Measurements from ENCODE around the gene HDAC10.

The HDAC10 gene

DNA sequence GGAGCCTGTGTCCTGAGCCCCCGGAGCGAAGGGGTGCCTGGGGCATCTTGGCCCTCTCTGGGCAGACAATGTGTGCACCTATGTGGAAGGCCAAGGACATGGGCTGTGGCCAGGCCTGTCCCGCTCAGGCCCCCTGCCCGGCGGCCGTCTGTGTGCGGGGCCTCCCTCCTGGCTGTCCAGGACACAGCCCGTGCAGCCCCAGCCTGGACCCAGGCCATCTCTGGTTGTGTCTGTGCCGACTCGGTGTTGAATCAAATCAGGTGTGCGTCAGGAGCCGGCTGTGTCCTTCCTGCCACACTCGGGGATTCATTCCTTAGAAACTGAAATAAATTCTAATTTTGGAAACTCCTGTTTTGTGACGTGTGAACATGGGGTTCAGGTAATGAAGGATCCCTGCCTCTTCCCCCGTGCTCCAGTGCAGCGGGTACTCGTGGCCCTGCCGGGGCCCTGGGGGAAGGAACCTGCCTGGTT, 51.8 kb downstream of the HDAC10 start:
- Histone ChIP-seq H3K9ac (ENCODE audit: low read length) (no peak overlapping the region), H3K4me1 (ENCODE audit: insufficient read depth, low read length) (peaks cover 17% of the 10 kb centered on the region), H3K27ac (ENCODE audit: low read depth, low read length) (no peak overlapping the region), H3K36me3 (ENCODE audit: insufficient read depth, low read length) (peaks cover 16% of the 10 kb centered on the region), H3K4me3 (ENCODE audit: low read depth in 1 of 2, low read length in 2 of 2) (peak overlapping the region in 1 of 2 donors; percentile 55), H3K27me3 (ENCODE audit: control insufficient read depth in 1 of 2, insufficient read depth in 2 of 2, low read length in 2 of 2) (no peaks in the 10 kb centered on the region), H3K9me3 (ENCODE audit: low read length) (no peaks in the 10 kb centered on the region)

DNA sequence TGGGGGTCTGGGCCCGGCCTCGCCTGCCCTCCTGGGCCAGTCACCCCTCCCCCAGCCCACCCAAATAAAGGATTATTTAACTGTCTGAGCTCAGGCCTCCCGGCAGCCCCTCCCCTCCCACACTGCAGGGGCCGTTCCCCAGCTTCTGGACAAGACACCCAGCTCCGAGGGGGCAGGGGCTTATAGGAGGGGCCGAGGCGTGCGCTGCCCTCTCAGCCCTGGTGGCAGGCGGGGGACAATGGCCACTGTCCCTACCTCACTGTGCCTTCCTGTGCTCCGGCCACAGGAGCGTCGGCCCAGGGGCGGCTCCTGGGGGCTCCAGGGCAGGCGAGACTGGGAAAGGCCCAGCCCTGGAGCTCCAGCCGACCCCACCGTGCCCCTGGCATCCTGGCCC, 52.4 kb downstream of the HDAC10 start:
- no peaks in the 10 kb centered on the region for H3K9me3 ChIP-seq (ENCODE audit: low read length)
- no peak overlapping the region for H3K4me3 ChIP-seq (ENCODE audit: low read depth in 1 of 2, low read length in 2 of 2)
- peaks cover 15% of the 10 kb centered on the region for H3K36me3 ChIP-seq (ENCODE audit: insufficient read depth, low read length)
- no peak overlapping the region for H3K9ac ChIP-seq (ENCODE audit: low read length)
- H3K27ac ChIP-seq (ENCODE audit: low read depth, low read length) = no peak overlapping the region
- no peaks in the 10 kb centered on the region for H3K27me3 ChIP-seq (ENCODE audit: control insufficient read depth in 1 of 2, insufficient read depth in 2 of 2, low read length in 2 of 2)
- H3K4me1 ChIP-seq (ENCODE audit: insufficient read depth, low read length) = peaks cover 17% of the 10 kb centered on the region

- no peak overlapping the region for H3K4me3 ChIP-seq (ENCODE audit: low read depth in 1 of 2, low read length in 2 of 2)
- H3K4me1 ChIP-seq (ENCODE audit: insufficient read depth, low read length) = peaks cover 17% of the 10 kb centered on the region
- H3K9ac ChIP-seq (ENCODE audit: low read length) = no peak overlapping the region
- no peaks in the 10 kb centered on the region for H3K9me3 ChIP-seq (ENCODE audit: low read length)
- H3K36me3 ChIP-seq (ENCODE audit: insufficient read depth, low read length) = peaks cover 9% of the 10 kb centered on the region
- H3K27me3 ChIP-seq (ENCODE audit: control insufficient read depth in 1 of 2, insufficient read depth in 2 of 2, low read length in 2 of 2) = no peaks in the 10 kb centered on the region
- H3K27ac ChIP-seq (ENCODE audit: low read depth, low read length) = no peak overlapping the region
Observed at GRCh38 chr22:50197856-50198623, 53.0 kb downstream of the HDAC10 start.

DNA sequence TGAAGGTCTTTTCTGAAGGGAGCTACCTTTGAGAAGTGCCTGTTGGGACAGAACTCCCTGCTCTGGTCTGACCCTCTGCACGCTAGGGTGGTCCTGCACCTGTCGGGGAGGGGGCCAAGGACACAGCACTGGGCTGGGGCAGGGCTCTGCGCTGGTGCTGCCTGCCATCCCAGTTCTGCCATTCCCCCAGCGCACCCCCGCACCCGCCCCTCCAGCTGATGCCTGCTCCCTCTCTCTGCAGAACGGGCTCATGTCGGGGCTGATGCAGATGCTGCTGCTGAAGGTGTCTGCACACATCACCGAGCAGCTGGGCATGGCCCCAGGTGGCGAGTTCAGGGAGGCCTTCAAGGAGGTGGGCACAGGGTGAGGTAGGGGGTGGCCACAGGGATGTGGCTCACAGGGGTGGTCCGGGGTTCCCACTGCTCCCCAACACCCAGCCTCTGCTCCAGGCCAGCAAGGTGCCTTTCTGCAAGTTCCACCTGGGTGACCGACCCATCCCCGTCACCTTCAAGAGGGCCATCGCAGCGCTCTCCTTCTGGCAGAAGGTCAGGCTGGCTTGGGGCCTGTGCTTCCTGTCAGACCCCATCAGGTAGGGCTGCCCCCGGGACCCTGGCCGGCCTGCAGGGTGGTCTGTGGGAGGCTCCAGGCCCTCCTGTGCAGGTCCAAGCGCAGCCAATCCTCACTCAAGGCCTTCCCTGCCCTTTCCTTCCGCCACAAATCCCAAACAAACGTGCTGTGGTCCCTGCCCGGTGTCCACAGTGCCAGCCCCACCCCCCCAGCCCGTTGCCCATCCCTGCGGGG, 53.9 kb downstream of the HDAC10 start:
- Histone ChIP-seq H3K4me3 (ENCODE audit: low read depth in 1 of 2, low read length in 2 of 2) (no peak overlapping the region), H3K9ac (ENCODE audit: low read length) (no peak overlapping the region), H3K4me1 (ENCODE audit: insufficient read depth, low read length) (peaks cover 12% of the 10 kb centered on the region), H3K27ac (ENCODE audit: low read depth, low read length) (no peak overlapping the region), H3K27me3 (ENCODE audit: control insufficient read depth in 1 of 2, insufficient read depth in 2 of 2, low read length in 2 of 2) (no peaks in the 10 kb centered on the region), H3K9me3 (ENCODE audit: low read length) (no peaks in the 10 kb centered on the region), H3K36me3 (ENCODE audit: insufficient read depth, low read length) (peaks cover 7% of the 10 kb centered on the region)

GRCh38 chr22:50196256-50196655, 54.8 kb downstream of the HDAC10 start:
- Histone ChIP-seq H3K9me3 (ENCODE audit: low read length) (no peaks in the 10 kb centered on the region), H3K27ac (ENCODE audit: low read depth, low read length) (no peak overlapping the region), H3K27me3 (ENCODE audit: control insufficient read depth in 1 of 2, insufficient read depth in 2 of 2, low read length in 2 of 2) (no peaks in the 10 kb centered on the region), H3K36me3 (ENCODE audit: insufficient read depth, low read length) (peaks cover 7% of the 10 kb centered on the region), H3K9ac (ENCODE audit: low read length) (no peak overlapping the region), H3K4me1 (ENCODE audit: insufficient read depth, low read length) (peaks cover 8% of the 10 kb centered on the region), H3K4me3 (ENCODE audit: low read depth in 1 of 2, low read length in 2 of 2) (no peak overlapping the region)
